Endothelial cell of umbilical vein (primary cell): ENCODE data around the gene NCBP1. TPM values are rescaled to one million over a fixed set of nuclear protein-coding genes. Genes with fewer than 3 reads are reported as not detected.

Source experiments
- BruUV-seq: library from RNA; stranded (reverse); fragments of 400-500 nt; replicated peaks from 2 replicates; lab custom pipeline; 2021; lab: Mats Ljungman, UMichigan
- CTCF ChIA-PET: fragments of 300-600, 350-600 bp; sonication (Branson Sonifier 250); formaldehyde crosslinking; loops from one replicate; lab custom pipeline; 2021; ENCODE audit warnings: antibody characterized with exemption, inconsistent platforms; lab: Charles Lee
- POLR2A ChIA-PET: fragments of 300-600, 350-600 bp; sonication (Branson Sonifier 250); formaldehyde crosslinking; loops from one replicate; lab custom pipeline; 2021; ENCODE audit warnings: antibody characterized with exemption, inconsistent platforms; lab: Charles Lee
- DNase-seq: peaks from one replicate; pipeline ENCODE4 v3.0.0-alpha.2; 2011; ENCODE audit warnings: low read depth, low spot score
- FAIRE-seq: peaks from 2 replicates; lab custom pipeline; 2011; peaks lifted over from hg19 to GRCh38; lab: Jason Lieb, UNC
- H2AFZ ChIP-seq: 2 replicates; pipeline ENCODE4 v1.6.0; 2012; ENCODE audit warnings: low read depth, low read length, control low read depth, inconsistent platforms
- H3K27ac ChIP-seq: 2 replicates; pipeline ENCODE4 v1.5.1; 2011; ENCODE audit warnings: low read depth, mild to moderate bottlenecking, control low read depth, low read length, moderate library complexity; ENCODE audit not compliant: insufficient read depth
- H3K27me3 ChIP-seq, 2 experiments: 2 replicates each; pipeline versions ENCODE4 v1.6.0 to v1.6.1; 2011; ENCODE audit warnings: low read length in 2 of 2, mixed read lengths in 1 of 2; ENCODE audit not compliant: control insufficient read depth in 2 of 2, insufficient read depth in 2 of 2
- H3K36me3 ChIP-seq, 2 experiments: 2 replicates in 1 of 2; 3 replicates in 1 of 2; pipeline ENCODE4 v1.5.1; 2011; ENCODE audit warnings: low read length in 2 of 2, mild to moderate bottlenecking in 1 of 2, moderate library complexity in 1 of 2; ENCODE audit not compliant: control insufficient read depth in 2 of 2, insufficient read depth in 2 of 2; ENCODE audit errors: extremely low read depth in 1 of 2
- H3K4me1 ChIP-seq: 3 replicates; pipeline ENCODE4 v1.5.1; 2011; ENCODE audit warnings: mild to moderate bottlenecking, low read length; ENCODE audit not compliant: control insufficient read depth, insufficient read depth; ENCODE audit errors: extremely low read depth
- H3K4me2 ChIP-seq: 2 replicates; pipeline ENCODE4 v1.6.1; 2011; ENCODE audit warnings: low read length, control low read depth, mixed read lengths; ENCODE audit not compliant: insufficient read depth
- H3K4me3 ChIP-seq, 3 experiments: fragments of 200-600 bp in 1 of 3; sonication (generic), shearing (Covaris generic) in 1 of 3; replicated peaks in 1 of 3; 2 replicates each; pipeline ENCODE4 v1.5.1; 2011 to 2016; ENCODE audit warnings: control low read depth in 3 of 3, low read length in 3 of 3, mild to moderate bottlenecking in 2 of 3, inconsistent platforms in 1 of 3, low read depth in 1 of 3, moderate library complexity in 1 of 3; ENCODE audit not compliant: insufficient read depth in 1 of 3
- H3K79me2 ChIP-seq: 2 replicates; pipeline ENCODE4 v1.6.0; 2012; ENCODE audit warnings: low read length, inconsistent platforms; ENCODE audit not compliant: control insufficient read depth, insufficient read depth
- H3K9ac ChIP-seq: replicated peaks from 2 replicates; pipeline ENCODE3; 2011; ENCODE audit warnings: low read length, control low read depth; ENCODE audit not compliant: insufficient read depth; ENCODE audit errors: extremely low read depth
- H3K9me1 ChIP-seq: replicated peaks from 3 replicates; pipeline ENCODE4 v1.6.0; 2011; ENCODE audit warnings: mild to moderate bottlenecking, low read length; ENCODE audit not compliant: control insufficient read depth, insufficient read depth; ENCODE audit errors: extremely low read depth
- H3K9me3 ChIP-seq: replicated peaks from 2 replicates; pipeline ENCODE4 v1.5.1; 2012; ENCODE audit warnings: low read length, inconsistent platforms; ENCODE audit not compliant: control insufficient read depth, insufficient read depth
- H4K20me1 ChIP-seq: replicated peaks from 2 replicates; pipeline ENCODE3; 2011; ENCODE audit warnings: mild to moderate bottlenecking, low read length; ENCODE audit not compliant: control insufficient read depth, insufficient read depth; ENCODE audit errors: extremely low read depth
- CTCF ChIP-seq, 2 donors: IDR thresholded peaks; 1 replicate in 1 of 2; 2 replicates in 1 of 2; pipeline ENCODE4 v1.5.1; 2011; ENCODE audit warnings: low read length in 2 of 2, mild to moderate bottlenecking in 2 of 2, moderate library complexity in 2 of 2, control low read depth in 1 of 2, inconsistent platforms in 1 of 2, low read depth in 1 of 2; ENCODE audit not compliant: insufficient read depth in 1 of 2; ENCODE audit errors: extremely low read depth in 1 of 2
- EZH2 ChIP-seq: IDR thresholded peaks from 2 replicates; pipeline ENCODE4 v1.6.1; 2012; ENCODE audit warnings: borderline replicate concordance, low read depth, mild to moderate bottlenecking, moderate library complexity, low read length, inconsistent platforms; ENCODE audit not compliant: severe bottlenecking
- FOS ChIP-seq: IDR thresholded peaks from 2 replicates; pipeline ENCODE4 v1.6.1; 2011; ENCODE audit warnings: mild to moderate bottlenecking, low read length, moderate library complexity, borderline replicate concordance; ENCODE audit not compliant: insufficient read depth
- GATA2 ChIP-seq: IDR thresholded peaks from 2 replicates; pipeline ENCODE4 v1.7.0; 2011; ENCODE audit warnings: low read depth, mild to moderate bottlenecking, moderate library complexity, mixed read lengths, low read length; ENCODE audit not compliant: insufficient read length, insufficient read depth
- JUN ChIP-seq: IDR thresholded peaks from 2 replicates; pipeline ENCODE4 v1.6.1; 2011; ENCODE audit warnings: borderline replicate concordance, low read depth; ENCODE audit not compliant: insufficient read length, insufficient read depth
- MAX ChIP-seq: IDR thresholded peaks from 2 replicates; pipeline ENCODE4 v1.6.1; 2011; ENCODE audit not compliant: insufficient read depth, insufficient read length
- MYC ChIP-seq: IDR thresholded peaks from one replicate; pipeline ENCODE4 v1.6.1; 2011; ENCODE audit warnings: mild to moderate bottlenecking, low read depth, low read length
- POLR2A ChIP-seq: IDR thresholded peaks from 2 replicates; pipeline ENCODE4 v1.6.1; 2012; ENCODE audit warnings: low read depth, mild to moderate bottlenecking, control low read depth, low read length
- POLR2AphosphoS5 ChIP-seq: IDR thresholded peaks from 2 replicates; pipeline ENCODE4 v1.6.1; 2012; ENCODE audit warnings: low read depth, mild to moderate bottlenecking, control low read depth, low read length, moderate library complexity; ENCODE audit not compliant: insufficient read depth
- dilution Hi-C: fragments of 300-500 bp; cut with MboI; formaldehyde crosslinking; loops from one replicate; pipeline ENCODE4 v1.15.0; 2019; ENCODE audit warnings: low sequenced_read_pairs; ENCODE audit not compliant: extremely low pct_ligation_motif_present
- intact Hi-C: fragments of 100-400 bp; cut with micrococcal nuclease; formaldehyde crosslinking; loops from one replicate; pipeline ENCODE4 v1.10.0; 2022
- polyA plus RNA-seq, 4 experiments: library from polyadenylated mRNA; depleted of rRNA in 3 of 4; stranded (reverse) in 3 of 4; unstranded in 1 of 4; fragments of >200 nt; gene quantifications; 2 replicates each; pipeline versions ENCODE4 v1.2.1 to v1.2.3, GENCODE V29; 2011 to 2012; ENCODE audit warnings: missing spikeins in 1 of 4
- total RNA-seq: library from RNA; stranded (reverse); gene quantifications from 2 replicates; pipeline ENCODE4 v1.2.3, GENCODE V29; 2021

NCBP1 gene
- total and polyA plus RNA-seq, 2 donors (not counting 3 experiments of a cell fraction or from before 2014, with no cell fraction given) = 10.9 to 45.3 TPM

GRCh38 chr9:97705354-97705950 is 71.8 kb downstream of the NCBP1 start:
- POLR2A ChIA-PET = no interaction called here
- Histone ChIP-seq H3K36me3 (no peaks in the 10 kb centered on the region), H3K27me3 (peaks cover 0 to 7% of the 10 kb centered on the region in 2 experiments), H3K4me1 (peaks cover 16% of the 10 kb centered on the region), H3K9me1 (no peaks in the 10 kb centered on the region), H2AFZ (no peak overlapping the region), H3K9me3 (no peaks in the 10 kb centered on the region), H3K4me3 (no peak overlapping the region), H3K9ac (no peak overlapping the region), H3K79me2 (no peaks in the 10 kb centered on the region), H4K20me1 (no peaks in the 10 kb centered on the region), H3K4me2 (no peak overlapping the region), H3K27ac (no peak overlapping the region)
- intact Hi-C loops (no loop called here), dilution Hi-C loops (no loop called here)
- TF ChIP-seq POLR2AphosphoS5 = peak; percentile 46
- TF ChIP-seq FOS = no peak
- DNase-seq (no peak), FAIRE-seq (peak; percentile 47)
- CTCF ChIA-PET = interaction anchor here (0.8 to 2.2 kb wide), 4 partner anchors 185 to 197 kb away, joined by 3 to 8 read pairs (median 7); no protein-coding TSS in a partner anchor
- no TSS peak for BruUV-seq

GRCh38 chr9:97706246-97706645 is 72.6 kb downstream of the NCBP1 start:
- intact Hi-C loops = no loop called here
- no peak for DNase-seq
- CTCF ChIA-PET = interaction anchor here (1.8 to 2.2 kb wide), 3 partner anchors 184 to 196 kb away, joined by 6 to 8 read pairs (median 8); no protein-coding TSS in a partner anchor

More at GRCh38 chr9:97706246-97706645, 72.6 kb downstream of the NCBP1 start:
- H3K36me3 ChIP-seq = no peaks in the 10 kb centered on the region
- no peak overlapping the region for H3K4me3 ChIP-seq
- no peak overlapping the region for H3K4me2 ChIP-seq
- peaks cover 16% of the 10 kb centered on the region for H3K4me1 ChIP-seq
- dilution Hi-C loops = no loop called here
- no peak for FAIRE-seq
- peaks cover 2 to 7% of the 10 kb centered on the region in 2 experiments for H3K27me3 ChIP-seq
- H4K20me1 ChIP-seq = no peaks in the 10 kb centered on the region
- no peak overlapping the region for H2AFZ ChIP-seq
- TF ChIP-seq JUN (no peak), POLR2AphosphoS5 (no peak), EZH2 (no peak), MYC (no peak), FOS (no peak), POLR2A (no peak), MAX (no peak), GATA2 (no peak), CTCF (IDR thresholded peaks at IDR 0.05; ENCODE audit: extremely low read depth in 1 of 2, insufficient read depth in 1 of 2, low read depth in 1 of 2, low read length in 2 of 2) (no peak)
- no peaks in the 10 kb centered on the region for H3K9me1 ChIP-seq
- H3K9ac ChIP-seq = no peak overlapping the region
- no peak overlapping the region for H3K27ac ChIP-seq
- POLR2A ChIA-PET = no interaction called here
- BruUV-seq = no TSS peak
- H3K79me2 ChIP-seq = no peaks in the 10 kb centered on the region
- H3K9me3 ChIP-seq = no peaks in the 10 kb centered on the region
